HUES64 (cell line): ENCODE data around the gene FPGS. TPM values are rescaled to one million over a fixed set of nuclear protein-coding genes. Genes with fewer than 3 reads are reported as not detected.
A peak's percentile ranks its signal among the peaks of the same experiment; 100 is the strongest.
"Not testable (repeated sequence)": the region's sequence is repeated elsewhere in the genome, so short reads cannot be mapped to it uniquely, and the experiment has no call there.

Experiments used
- H3K27ac ChIP-seq: 2 replicates; pipeline ENCODE4 v1.7.0; 2013; ENCODE audit warnings: low read depth, low read length, inconsistent platforms
- H3K27me3 ChIP-seq: 2 replicates; pipeline ENCODE4 v1.6.1; 2013; ENCODE audit warnings: mild to moderate bottlenecking, low read length; ENCODE audit not compliant: insufficient read depth
- H3K36me3 ChIP-seq: 2 replicates; pipeline ENCODE4 v1.6.1; 2013; ENCODE audit warnings: mild to moderate bottlenecking, low read length; ENCODE audit not compliant: insufficient read depth
- H3K4me1 ChIP-seq: 2 replicates; pipeline ENCODE4 v1.6.1; 2013; ENCODE audit warnings: mild to moderate bottlenecking, low read length, moderate library complexity; ENCODE audit not compliant: insufficient read depth
- H3K4me3 ChIP-seq: 2 replicates; pipeline ENCODE4 v1.5.1; 2013; ENCODE audit warnings: mild to moderate bottlenecking, low read length, moderate library complexity
- H3K9ac ChIP-seq: 2 replicates; pipeline ENCODE4 v1.6.1; 2013; ENCODE audit warnings: mild to moderate bottlenecking, low read depth, low read length
- H3K9me3 ChIP-seq: 2 replicates; pipeline ENCODE4 v1.6.1; 2013; ENCODE audit warnings: low read depth, low read length; ENCODE audit not compliant: insufficient read depth
- WGBS: fragments of 150-250, 120-280 bp; methylation state at CpG from one replicate; pipeline ENCODE4 v1.1.7; 2013; ENCODE audit warnings: missing lambda C conversion rate; 5-methylcytosine and 5-hydroxymethylcytosine counted together
- polyA plus RNA-seq, 2 experiments: library from polyadenylated mRNA; stranded (reverse); fragments of 50-300 nt; gene quantifications; one replicate each; pipeline ENCODE4 v1.2.3, GENCODE V29; 2013

FPGS gene
- polyA plus RNA-seq (2013, experiment 1 of 2) = 46.8 TPM
- 59.5 TPM for polyA plus RNA-seq (2013, experiment 2 of 2)

- H3K4me3 ChIP-seq = peak within 1 kb of the TSS; percentile 92
- H3K4me1 ChIP-seq = peaks cover 5% of the 10 kb centered on the region; the same call in 1 of the 2 replicates
- whole genome bisulfite sequencing = under 1% methylated on average over 74 of the region's 83 CpGs
Observed at GRCh38 chr9:127802576-127803443, at the start of gene FPGS. Gene FPGS, plus strand, starts transcription at chr9:127802882. Its CDS starts 43 bp downstream, at chr9:127802925.

GRCh38 chr9:127753148-127753547 lies 49.5 kb upstream of the FPGS start:
- Histone ChIP-seq H3K36me3 (peaks cover 14% of the 10 kb centered on the region), H3K27ac (no peak overlapping the region), H3K27me3 (peaks cover 46% of the 10 kb centered on the region), H3K9ac (no peak overlapping the region), H3K4me3 (no peak overlapping the region), H3K4me1 (0 out of 2 replicates have a peak, but pooled peaks cover 3% of the 10 kb centered on the region), H3K9me3 (no peaks in the 10 kb centered on the region)
- WGBS = 88% methylated on average over 8 of the region's 8 CpGs

More at GRCh38 chr9:127802576-127803443, at the start of gene FPGS:
- Histone ChIP-seq H3K27me3 (no peaks in the 10 kb centered on the region), H3K9ac (peak within 1 kb of the TSS; percentile 96), H3K27ac (peak within 1 kb of the TSS; percentile 93), H3K9me3 (no peaks in the 10 kb centered on the region), H3K36me3 (peaks cover 24% of the 10 kb centered on the region)

GRCh38 chr9:127753622-127754021 lies 49.1 kb upstream of the FPGS start:
- 66% methylated on average over 8 of the region's 8 CpGs for WGBS
- Histone ChIP-seq H3K36me3 (peaks cover 11% of the 10 kb centered on the region), H3K27ac (no peak overlapping the region), H3K27me3 (peaks cover 46% of the 10 kb centered on the region), H3K4me1 (0 out of 2 replicates have a peak, but pooled peaks cover 3% of the 10 kb centered on the region), H3K9me3 (no peaks in the 10 kb centered on the region), H3K9ac (no peak overlapping the region), H3K4me3 (peak overlapping the region; percentile 62; the same call in 1 of the 2 replicates)

DNA sequence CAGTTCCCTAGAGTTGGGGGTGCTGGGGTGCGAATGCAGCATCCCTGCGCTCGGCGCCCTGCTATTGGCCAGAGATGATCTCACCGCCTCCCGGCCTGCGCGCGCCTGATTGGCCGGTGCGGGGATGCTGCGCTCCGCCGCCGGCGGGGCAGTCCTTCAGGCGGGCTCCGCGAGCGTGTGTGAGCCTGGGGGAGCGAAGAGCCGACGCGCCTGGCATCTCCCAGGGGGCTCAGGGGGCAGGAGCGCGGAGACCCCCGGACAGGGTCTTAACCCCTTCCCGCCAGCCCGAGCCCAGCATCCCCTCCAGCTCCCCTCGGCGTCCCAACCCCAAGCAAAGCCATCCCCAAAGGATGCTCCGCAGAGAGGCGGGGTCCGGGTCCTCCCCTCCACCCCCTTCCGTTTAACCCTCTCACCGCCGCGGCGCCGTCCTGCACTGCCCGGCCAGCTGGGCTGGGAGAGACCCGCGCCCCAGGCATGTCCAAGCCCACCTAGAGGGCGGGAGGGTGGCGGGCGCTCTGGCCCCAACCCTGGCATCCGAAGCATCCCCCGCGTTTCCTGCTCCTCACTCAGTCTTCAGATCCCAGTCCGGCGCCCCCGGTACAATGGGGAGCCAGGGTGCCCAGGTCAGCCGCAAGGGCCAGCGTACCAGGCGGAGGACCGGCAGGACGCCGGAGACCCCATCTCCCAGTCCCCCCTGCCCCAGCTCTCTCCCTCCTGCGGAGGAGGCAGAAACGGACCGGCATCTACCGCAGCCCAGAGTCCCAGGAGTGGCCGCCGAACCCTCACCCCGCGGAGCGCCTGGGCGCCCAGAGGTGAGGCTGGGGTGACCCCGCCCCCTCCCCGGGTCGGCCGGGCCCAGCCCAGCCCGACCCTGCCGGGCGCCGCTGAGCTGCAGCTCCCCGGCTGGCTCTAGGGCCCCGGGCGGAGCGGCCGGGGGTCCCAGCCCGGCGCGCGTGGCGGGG lies 48.3 kb upstream of the FPGS start:
- Histone ChIP-seq H3K4me3 (peak overlapping the region; percentile 62), H3K36me3 (peaks cover 3% of the 10 kb centered on the region), H3K9me3 (no peaks in the 10 kb centered on the region), H3K27ac (no peak overlapping the region), H3K9ac (peak overlapping the region; percentile 14; the same call in 1 of the 2 replicates), H3K27me3 (peaks cover 46% of the 10 kb centered on the region), H3K4me1 (0 out of 2 replicates have a peak, but pooled peaks cover 3% of the 10 kb centered on the region)
- WGBS = 1% methylated on average over 86 of the region's 86 CpGs

- H3K27me3 ChIP-seq = peaks cover 46% of the 10 kb centered on the region
- 10% methylated on average over 54 of the region's 61 CpGs for WGBS
Observed at GRCh38 chr9:127755061-127756060, 47.3 kb upstream of the FPGS start.

GRCh38 chr9:127756233-127756632 lies 46.4 kb upstream of the FPGS start:
- 89% methylated on average over 3 of the region's 3 CpGs for WGBS
- H3K36me3 ChIP-seq = no peaks in the 10 kb centered on the region
- H3K9me3 ChIP-seq = no peaks in the 10 kb centered on the region
- H3K27me3 ChIP-seq = peaks cover 46% of the 10 kb centered on the region
- H3K4me3 ChIP-seq = no peak overlapping the region
- H3K9ac ChIP-seq = no peak overlapping the region
- 0 out of 2 replicates have a peak, but pooled peaks cover 4% of the 10 kb centered on the region for H3K4me1 ChIP-seq
- H3K27ac ChIP-seq = no peak overlapping the region

More at GRCh38 chr9:127755061-127756060, 47.3 kb upstream of the FPGS start:
- Histone ChIP-seq H3K36me3 (0 out of 2 replicates have a peak, but pooled peaks cover 2% of the 10 kb centered on the region), H3K9me3 (no peaks in the 10 kb centered on the region), H3K4me3 (peak overlapping the region; percentile 63), H3K9ac (0 out of 2 replicates have a peak overlapping the region, but pooled peaks have one; percentile 14), H3K4me1 (0 out of 2 replicates have a peak, but pooled peaks cover 3% of the 10 kb centered on the region), H3K27ac (no peak overlapping the region)

DNA sequence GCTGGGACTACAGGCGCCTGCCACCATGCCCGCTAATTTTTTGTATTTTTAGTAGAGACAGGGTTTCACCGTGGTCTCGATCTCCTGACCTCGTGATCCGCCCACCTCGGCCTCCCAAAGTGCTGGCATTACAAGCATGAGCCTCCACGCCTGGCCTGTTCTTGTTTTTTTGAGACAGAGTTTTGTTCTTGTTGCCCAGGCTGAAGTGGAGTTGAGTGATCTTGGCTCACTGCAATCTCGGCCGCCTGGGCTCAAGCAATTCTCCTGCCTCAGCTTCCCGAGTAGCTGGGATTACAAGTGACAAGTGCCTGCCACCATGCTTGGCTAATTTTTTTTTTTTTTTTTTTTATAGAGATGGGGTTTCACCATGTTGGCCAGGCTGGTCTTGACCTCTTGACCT lies 45.9 kb upstream of the FPGS start:
- H3K27ac ChIP-seq, H3K36me3 ChIP-seq, H3K9me3 ChIP-seq, H3K4me3 ChIP-seq, H3K4me1 ChIP-seq, H3K9ac ChIP-seq: not testable (repeated sequence)
- 83% methylated on average over 11 of the region's 11 CpGs for WGBS
- peaks cover 43% of the 10 kb centered on the region for H3K27me3 ChIP-seq

- H3K9me3 ChIP-seq = no peaks in the 10 kb centered on the region
- 81% methylated on average over 5 of the region's 5 CpGs for WGBS
- peaks cover 23% of the 10 kb centered on the region for H3K27me3 ChIP-seq
- H3K27ac ChIP-seq = peak overlapping the region; percentile 18; the same call in 1 of the 2 replicates
- H3K36me3 ChIP-seq = no peaks in the 10 kb centered on the region
- no peak overlapping the region for H3K4me3 ChIP-seq
- H3K9ac ChIP-seq = no peak overlapping the region
- peaks cover 16% of the 10 kb centered on the region for H3K4me1 ChIP-seq
Observed at GRCh38 chr9:127758843-127759242, 43.8 kb upstream of the FPGS start.

- H3K4me1 ChIP-seq = peaks cover 13% of the 10 kb centered on the region
- no peak overlapping the region for H3K9ac ChIP-seq
- H3K4me3 ChIP-seq = no peak overlapping the region
- 91% methylated on average over 5 of the region's 5 CpGs for WGBS
- H3K27me3 ChIP-seq = peaks cover 5% of the 10 kb centered on the region
- no peak overlapping the region for H3K27ac ChIP-seq
- H3K36me3 ChIP-seq = no peaks in the 10 kb centered on the region
- no peaks in the 10 kb centered on the region for H3K9me3 ChIP-seq
Observed at GRCh38 chr9:127761061-127761460, 41.6 kb upstream of the FPGS start.

DNA sequence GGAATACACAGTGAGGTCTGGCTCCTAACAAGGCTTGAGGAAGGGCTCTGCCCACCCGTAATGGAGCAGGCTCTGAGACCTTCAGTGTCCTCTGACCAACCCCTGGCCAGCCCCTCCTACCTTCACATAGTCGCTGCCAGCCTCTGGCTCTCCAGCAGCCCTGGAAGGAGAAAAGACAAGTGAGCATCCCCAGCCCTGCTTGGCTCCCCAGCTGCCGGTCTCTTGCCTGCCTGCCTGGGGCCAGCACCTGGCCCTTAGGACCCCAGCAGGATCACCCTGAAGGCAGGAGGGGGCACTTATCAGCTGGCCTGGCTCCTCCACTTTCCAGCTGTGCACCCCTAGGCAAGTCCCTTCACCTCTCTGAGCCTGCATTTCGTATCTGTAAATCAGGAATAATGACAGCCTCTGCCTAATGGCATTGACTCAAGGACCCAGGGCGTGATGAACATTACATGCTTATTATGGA lies 41.2 kb upstream of the FPGS start:
- 60% methylated on average over 5 of the region's 5 CpGs for WGBS
- Histone ChIP-seq H3K4me1 (peaks cover 13% of the 10 kb centered on the region), H3K9ac (0 out of 2 replicates have a peak overlapping the region, but pooled peaks have one; percentile 12), H3K9me3 (no peaks in the 10 kb centered on the region), H3K27me3 (no peaks in the 10 kb centered on the region), H3K4me3 (no peak overlapping the region), H3K27ac (no peak overlapping the region), H3K36me3 (no peaks in the 10 kb centered on the region)
